ENCODE results near the gene DUOX1. TPM values are rescaled to one million over a fixed set of nuclear protein-coding genes. Genes with fewer than 3 reads are reported as not detected.
"Not testable (repeated sequence)": the region's sequence is repeated elsewhere in the genome, so short reads cannot be mapped to it uniquely, and the experiment has no call there.

The DUOX1 gene
- 0.03 and 0.17 TPM in 2 replicates for total RNA-seq (2014; rRNA removed; shearing (Covaris generic))

DNA sequence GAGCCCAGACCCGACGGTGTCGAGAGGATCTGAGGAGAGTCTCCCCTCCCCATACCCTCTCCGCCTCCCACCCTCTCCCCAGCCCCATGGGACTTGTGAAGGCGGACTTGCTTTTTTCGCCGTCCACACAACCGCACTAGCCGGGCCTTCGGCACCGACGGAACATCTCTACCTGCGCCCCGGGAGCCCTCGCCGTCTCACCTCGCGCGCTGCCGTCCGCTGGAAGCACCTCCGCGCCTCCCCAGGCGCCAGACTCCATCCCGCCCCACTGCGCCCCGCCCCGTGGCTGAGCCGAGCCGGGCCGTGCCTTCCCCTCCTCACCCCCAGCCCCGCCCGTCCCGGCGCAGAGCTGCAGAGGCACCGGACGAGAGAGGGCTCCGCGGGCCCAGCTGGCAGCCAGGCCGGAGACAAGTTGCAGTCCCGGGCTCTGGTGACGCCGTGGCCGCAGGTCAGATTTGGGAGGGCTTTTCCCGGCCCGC lies at the start of gene DUOX1, which contains the start of gene DUOXA1:
TSS of gene DUOX1 (plus strand) at position 344 of the 479 bp plus-strand sequence. CDS start 1,973 bp downstream, outside the sequence.
TSS of gene DUOXA1 (minus strand) at position 229 of the 479 bp plus-strand sequence. CDS start 6,865 bp downstream, outside the sequence.
- DNase-seq (ENCODE audit: low read depth) = no peak

DNA sequence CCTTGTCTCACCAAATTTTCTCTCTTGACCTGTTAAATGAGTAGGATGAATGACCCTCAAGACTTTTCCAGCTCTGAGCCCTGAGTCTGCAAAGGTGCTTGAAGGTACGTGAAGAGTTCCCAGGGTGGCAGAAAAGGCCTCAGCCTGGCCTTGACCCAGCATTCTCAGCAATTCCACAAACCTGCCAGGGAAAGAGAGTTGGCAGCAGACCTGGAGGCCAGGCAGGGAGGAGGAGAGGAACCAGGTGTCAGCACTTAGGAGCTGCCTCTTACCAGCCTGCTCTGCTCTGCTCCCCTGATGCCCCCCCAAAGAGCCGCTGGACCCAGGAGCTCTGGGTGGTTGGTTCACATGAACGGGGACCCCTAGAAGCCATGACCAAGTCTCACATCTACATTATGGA lies 49.2 kb upstream of the DUOX1 start:
- not testable (repeated sequence) for DNase-seq (ENCODE audit: low read depth)

DNA sequence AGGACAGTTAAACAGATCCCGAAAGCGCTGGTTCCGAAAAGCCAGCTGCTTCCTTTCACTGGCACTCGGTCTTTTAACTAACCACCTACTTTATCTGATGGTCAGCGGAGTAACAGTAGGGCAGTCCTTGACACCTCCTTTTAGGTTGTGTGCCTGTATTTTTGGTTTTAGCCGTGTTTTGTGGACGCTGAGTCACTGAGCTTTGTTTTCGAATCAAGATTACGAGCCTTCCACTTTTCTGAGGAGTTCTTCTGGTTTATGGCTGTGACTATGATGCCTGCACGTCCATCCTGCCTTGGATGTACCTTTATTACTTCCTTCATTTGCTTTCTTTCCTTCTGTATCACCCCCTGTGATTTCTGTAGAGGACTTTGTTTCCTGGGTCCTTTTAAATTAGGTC lies 47.4 kb upstream of the DUOX1 start:
- not testable (repeated sequence) for DNase-seq (ENCODE audit: low read depth)

DNA sequence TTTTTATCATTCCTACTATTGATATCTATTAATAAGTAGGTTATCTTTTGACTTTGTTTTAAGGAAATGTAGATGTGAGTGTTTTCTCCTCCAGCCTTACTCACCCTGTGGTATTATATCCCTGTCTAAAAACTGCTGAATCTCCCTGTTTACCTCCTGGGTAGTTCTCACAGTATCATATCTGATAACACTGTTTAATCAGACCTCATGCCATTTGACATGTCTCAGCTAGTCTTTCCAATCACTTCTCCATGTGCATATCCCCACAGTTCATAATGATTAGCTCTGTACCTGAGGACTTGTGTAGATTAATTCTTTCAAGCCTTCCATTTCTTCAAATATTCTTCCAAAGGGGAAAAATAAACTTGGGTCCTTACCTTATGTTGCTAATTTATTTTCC lies 46.6 kb upstream of the DUOX1 start:
- DNase-seq (ENCODE audit: low read depth) = no peak

DNA sequence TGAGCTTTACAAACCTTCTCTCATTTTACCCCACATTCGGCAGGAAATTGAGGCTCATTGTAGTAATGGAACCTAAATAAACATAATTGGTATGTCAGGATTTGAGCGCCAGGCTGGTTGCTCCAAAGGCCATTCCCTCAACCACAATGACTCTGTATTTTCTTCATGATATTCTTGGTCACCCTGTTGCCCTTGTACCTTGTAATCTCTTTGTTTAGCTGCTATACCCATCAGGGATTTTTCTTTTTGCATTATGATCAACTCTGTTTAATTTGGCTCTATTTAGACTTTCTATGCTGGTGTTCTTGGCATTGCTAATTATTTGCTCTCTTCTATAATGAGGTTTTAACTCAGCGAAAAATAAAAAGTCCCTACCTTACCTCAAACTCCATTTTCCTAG lies 45.6 kb upstream of the DUOX1 start:
- peak; percentile 44 for DNase-seq (ENCODE audit: low read depth)

DNA sequence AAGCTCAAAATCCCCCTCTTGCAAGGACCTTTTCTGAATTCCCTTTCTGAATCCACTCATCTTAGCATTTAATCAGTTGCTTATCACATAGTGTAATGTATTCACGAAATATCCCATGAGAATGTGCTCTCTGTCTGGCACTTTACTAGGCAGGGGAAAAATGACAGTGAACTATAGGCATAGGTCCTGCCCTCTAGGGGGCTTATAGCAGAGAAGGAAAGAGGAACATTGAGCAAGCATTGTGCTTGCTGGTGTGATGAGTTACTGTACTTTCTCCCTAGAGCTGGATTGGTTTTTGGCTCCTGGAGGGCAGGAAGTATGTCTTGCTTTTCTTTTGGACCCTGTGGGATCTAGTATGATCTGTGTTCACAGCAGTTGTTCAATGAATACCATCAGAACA lies 42.3 kb upstream of the DUOX1 start:
- no peak for DNase-seq (ENCODE audit: low read depth)

DNA sequence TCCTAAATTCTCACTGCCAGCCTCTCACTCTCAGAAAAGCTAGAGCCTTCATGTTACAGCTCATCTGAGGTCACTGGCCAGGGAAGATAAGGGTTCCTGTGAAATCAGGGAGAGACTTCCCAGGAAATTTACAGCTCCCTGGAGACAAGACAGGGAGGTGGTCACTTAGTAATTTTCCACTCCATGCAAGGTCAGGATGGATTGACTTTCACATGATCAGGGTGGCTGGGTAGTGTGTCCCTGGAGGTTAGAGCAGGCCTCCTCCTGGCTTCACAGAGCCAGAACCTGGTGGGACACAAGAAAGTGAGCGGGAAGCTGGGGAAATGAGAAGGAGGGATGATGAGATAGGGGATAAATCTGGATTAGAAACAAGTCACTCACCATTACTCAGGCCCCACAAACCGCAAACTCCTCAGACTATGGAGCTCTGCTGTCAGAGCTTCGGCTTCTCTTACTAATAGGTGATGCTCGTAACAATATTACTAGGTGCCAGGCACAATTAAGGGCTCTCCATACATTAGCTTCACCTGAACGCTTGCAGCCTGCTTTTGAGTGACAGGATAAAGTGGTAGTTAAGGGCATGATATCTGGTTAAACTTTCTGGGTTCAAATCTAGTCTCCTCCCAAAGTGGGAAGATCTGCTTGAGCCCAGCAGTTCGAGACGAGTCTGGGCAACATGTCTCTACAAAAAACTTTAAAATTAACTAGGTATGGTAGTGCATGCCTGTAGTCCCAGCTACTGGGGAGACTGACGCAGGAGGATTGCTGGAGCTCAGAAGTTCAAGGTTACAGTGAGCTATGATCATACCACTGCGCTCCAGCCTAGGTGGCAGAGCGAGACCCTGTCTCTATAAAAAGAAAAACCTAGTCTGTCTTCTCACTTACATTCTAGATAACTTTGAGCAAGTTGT lies 40.7 kb upstream of the DUOX1 start:
- peak; percentile 71 for DNase-seq (ENCODE audit: low read depth)

DNA sequence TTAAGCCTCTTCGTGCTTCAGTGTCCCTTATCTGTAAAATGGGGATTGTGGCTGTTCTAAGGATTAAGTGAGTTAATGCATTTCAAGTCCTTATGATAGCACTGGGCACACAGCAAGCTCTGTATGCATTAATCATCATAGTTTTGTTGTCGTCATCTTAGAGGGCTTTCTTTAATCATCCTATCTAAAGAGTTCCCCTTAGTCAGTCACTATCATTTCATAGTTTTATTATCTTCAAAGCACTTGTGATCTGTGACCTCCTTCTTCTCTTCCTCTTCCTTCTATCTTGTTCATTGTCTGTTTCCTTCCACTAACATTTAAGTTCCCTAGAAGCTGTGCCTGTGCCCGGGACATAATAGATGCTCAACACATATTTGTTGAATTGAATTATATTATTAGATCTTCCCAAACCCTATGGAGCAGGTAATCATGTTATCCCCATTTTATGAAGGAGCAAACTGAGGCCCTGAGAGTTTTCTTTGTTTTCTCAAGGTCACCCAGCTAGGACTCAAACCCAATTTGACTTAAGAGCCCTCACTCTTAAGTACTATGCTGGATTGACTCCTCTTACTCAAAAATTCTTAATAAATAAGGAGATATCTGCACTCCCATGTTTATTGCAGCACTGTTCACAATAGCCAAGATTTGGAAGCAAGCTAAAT lies 40.0 kb upstream of the DUOX1 start:
- no peak for DNase-seq (ENCODE audit: low read depth)

DNA sequence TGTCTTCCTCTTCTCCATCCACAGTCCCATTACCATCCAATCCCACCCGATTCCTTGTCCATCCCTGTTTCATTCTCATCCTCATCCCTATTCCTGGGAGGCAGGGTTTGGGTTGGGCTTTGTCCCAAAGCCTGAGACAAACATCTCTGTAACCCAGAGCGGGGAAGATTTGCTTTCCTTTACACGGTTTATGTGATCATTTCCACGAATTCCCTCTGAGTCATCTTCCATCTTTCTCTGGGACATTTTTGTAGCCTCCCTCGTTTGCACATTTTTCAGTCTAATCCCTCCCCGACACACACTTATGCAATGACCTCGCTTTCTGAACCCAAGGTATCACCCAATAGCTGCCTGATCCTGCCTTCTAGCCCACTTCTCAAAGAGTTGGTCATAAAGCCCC lies 38.6 kb upstream of the DUOX1 start:
- peak; percentile 20 for DNase-seq (ENCODE audit: low read depth)

DNA sequence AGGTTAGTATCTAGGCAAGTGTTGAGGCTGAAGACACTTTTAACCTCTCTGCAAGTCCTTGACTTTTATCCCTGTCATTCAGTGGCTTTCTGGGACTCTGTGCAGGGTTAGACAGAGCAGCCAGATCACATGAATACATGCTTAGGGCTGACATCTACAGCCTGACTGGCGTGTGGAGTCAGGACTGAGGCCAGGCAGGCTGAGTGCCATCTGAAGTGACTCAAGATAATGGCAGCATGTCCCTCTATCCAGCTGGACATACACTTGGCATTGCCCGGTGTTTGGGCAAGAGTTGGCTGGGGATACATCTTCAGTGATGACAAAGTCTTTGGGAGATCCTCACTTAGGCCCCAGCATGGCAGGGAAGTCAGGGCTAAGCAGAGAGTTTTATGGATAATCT lies 38.2 kb upstream of the DUOX1 start:
- no peak for DNase-seq (ENCODE audit: low read depth)

DNA sequence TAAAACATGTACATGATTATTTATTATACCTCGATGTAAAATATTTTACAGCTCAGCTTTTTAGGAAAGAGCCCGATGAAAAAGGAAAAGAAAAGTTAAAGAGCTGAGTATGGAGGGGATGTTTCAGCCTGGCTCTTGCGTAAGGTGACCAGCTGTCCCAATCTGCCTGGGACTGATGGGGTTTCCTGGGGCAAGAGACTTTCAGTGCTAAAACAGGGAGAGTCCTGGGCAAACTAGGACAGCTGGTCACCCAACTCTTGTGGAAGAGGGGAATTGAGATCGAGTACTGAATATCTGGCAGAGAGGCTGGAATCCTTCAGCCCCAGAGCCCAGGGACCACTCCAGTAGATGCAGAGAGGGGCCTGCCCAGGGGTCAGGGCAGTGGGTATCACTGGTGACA lies 36.8 kb upstream of the DUOX1 start:
- no peak for DNase-seq (ENCODE audit: low read depth)

DNA sequence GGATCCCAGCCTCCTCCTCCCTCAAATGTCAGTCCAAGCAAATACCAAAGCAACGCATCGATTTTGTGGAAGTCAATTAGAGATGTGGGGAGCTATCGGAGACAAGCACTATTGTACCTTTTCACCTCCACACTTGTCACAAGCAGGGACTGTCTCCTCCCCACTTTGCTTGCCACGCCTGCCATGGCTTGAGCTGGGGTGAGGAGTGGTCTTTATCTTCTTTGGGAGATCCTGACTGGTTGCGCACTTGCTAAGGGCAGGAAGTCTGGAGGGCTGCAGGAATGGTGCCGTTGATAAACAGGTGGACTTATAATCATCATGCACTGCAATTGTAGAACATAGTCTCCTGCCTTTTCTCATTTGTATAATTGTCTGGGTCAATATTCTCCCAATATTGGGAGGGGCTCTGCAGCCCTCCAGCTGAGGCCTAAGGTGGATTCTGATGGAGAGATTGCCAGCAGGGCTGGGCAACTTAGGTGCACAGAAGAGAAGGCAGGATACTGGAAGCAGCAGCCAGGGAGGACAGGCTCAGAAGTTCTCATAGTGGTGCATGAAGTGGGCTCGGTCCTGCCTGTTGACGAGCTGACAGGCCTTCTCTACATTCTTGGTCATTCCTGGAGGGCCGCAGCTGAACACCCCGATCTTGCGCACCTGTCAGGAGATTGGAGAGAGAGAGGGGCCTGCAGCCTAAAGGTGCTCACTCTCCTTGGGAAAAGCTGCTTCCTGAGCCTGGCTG lies 36.0 kb upstream of the DUOX1 start:
- DNase-seq (ENCODE audit: low read depth) = no peak

DNA sequence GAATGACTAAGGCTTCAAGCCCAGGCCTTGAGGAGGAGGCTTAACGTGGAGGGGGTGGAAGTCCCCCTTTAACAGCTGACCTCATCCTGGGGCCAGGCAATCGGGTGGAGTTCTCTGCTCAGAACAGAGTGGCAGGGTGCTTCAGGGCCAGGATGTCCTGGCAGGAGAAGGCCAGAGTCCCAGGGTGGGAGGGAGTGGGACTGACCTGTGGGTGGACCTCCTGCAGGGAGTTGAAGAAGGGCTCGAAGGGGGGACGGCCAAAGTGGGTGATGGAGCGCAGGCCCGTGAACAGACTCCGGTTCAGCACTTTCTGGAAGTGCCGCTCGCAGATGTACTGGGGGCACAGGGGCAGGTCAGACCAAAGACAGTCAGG lies 35.5 kb upstream of the DUOX1 start:
- no peak for DNase-seq (ENCODE audit: low read depth)

DNA sequence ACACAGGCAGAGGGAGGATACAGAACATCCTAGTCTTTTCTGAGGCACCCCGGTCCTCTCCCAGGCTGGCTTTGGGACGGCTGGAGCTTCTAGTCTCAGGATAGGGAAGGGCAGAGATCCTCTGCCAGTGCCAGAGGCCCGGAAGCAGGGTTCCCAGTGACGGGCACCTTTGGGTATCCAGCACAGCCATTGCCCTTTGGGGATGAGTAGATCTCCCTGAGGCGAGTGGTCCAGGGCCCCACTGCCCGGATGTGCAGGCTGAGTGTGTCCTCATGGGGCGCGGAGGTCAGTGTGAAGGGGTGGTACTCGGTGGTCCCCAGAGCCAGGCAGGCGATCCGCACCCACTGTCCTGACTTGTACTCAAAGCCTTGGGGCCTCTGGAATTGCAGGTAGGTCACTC lies 34.1 kb upstream of the DUOX1 start:
- DNase-seq (ENCODE audit: low read depth) = no peak

DNA sequence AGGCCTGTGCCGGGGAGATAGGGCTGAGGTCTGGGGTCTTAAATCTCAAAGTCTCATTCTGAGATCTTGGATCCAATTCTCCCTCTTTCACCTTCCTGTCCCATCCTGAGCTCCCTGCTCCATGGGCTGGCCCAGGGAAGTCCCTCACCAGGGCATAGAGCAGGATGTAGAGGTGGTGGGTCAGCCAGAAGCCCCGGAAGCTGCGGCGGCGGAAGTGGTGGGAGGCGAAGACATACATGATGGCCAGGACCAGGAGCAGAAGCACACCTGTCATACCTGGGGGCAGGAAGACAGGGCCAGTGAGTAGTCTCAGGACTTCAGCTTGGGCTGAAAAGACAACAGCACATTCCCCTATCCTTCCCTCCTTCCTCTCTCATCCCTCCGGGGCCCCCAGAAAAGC lies 32.3 kb upstream of the DUOX1 start:
- no peak for DNase-seq (ENCODE audit: low read depth)

DNA sequence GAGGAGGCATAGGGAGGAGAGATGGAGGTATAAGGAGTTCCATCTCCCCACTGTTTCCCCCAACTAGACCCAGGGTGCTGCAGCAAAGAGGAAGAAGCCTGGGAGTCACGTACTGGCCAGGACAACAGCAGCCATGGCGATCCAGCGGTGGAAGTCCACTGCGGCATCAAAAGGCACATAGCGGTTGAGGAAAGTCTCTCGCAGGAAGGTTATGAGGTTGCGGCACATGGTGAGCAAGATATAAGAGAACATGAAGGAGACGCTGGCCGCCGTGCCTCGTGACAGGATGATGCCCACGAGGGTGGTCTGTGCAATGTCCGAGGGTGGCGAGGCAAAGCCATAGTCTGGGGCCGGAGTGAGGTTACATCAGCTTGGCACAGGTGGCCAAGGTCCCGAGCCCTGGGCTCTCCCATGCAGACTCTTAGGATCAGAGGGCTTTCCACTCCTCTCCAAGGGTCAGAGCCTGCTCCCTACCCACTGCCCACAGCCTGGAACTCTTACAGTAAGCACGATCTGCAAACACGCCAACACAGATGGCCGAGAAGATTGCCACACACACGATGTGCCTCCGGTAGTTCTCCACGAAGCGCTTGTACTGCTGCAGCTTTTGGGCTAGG lies 30.1 kb upstream of the DUOX1 start:
- no peak for DNase-seq (ENCODE audit: low read depth)

DNA sequence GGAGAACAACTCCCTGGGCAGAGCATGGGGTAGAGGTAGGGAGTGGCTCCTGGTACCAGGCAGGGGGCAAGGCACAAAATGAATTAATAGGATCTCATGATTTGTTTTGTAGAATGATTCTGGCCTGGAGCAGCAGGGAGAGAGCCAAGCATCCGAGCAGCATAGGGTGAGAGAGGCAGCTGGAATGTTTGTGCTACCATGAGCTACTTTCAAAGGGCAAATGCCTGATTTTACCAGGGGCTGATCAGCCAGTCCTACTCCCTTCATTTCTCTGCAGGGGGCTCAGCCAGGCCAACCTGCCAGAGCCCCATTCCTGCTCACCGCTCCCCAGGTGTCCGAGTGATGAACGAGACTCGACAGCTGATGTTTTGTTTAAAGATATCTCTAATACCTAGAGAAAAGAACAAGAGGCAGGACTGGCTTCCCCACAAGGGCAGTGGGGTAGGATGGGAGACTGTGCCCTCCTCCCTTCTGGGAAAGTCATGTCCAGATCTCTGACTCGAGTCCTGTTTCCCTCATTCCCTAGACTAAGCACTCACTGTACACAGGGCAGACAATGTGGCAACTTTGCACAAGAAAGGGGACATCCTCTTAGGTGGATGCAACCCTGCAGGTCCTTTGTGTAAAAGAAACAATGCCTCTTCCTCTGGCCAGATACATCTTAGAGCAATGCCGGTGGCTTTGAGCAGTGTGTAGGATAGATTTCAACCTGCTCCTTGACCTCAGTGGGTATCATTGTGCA lies 28.7 kb upstream of the DUOX1 start:
- no peak for DNase-seq (ENCODE audit: low read depth)

DNA sequence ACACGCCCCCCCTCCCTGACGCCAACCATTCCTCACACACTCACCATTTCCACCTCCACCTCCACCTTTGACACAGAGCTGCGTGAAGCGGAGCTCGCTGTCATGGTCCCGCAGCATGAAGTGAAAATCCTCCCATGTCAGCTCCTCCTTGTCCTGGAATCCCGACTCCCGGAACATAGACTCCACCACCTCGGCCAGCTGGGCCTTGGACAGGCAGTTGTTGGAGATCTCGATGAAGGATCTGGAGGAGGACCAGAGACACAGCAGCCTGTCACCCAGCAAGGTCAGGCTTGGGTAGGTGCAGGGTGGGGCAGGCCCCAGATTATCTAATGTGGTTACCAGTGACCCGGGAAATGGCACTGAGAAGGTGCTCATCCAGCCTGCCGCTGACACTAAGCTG lies 28.0 kb upstream of the DUOX1 start:
- DNase-seq (ENCODE audit: low read depth) = no peak

DNA sequence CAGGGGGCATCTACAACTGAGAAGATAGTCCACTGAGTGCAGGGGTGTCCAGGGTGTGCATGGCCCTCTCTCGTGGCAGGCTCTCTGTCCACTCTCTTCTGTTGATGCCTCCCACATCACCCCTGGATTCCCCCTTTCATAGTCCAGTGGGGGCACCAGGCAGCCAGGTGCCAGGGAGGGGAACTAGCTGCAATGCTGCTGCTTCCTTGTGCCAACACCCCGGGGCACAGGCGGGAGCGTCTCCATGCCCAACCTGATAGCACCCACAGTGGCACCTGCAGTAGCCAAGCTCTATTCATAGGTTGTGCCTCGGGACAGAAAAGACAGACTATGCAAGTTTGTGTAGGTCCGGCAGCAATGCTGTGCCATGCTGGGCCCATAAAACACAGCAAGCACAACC lies 27.6 kb upstream of the DUOX1 start:
- no peak for DNase-seq (ENCODE audit: low read depth)

DNA sequence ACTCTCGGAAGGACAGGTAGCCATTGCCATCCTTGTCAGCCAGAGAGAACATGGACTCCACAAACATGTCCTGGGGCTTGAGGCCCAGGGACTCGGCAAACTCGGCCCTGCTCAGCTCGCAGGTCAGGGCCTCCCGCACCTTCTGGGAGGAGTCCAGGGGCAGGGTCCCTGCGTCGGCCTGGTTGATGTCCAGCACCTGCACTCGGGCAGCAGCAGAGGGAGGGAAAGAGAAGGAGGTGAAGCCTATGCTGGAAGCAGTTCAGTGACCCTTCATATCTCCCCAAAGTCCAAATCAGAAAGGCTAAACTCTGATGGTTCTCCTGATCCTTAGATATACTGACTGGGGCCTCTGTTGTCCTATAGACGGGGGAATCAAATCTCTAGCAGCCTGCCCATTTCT lies 25.6 kb upstream of the DUOX1 start:
- not testable (repeated sequence) for DNase-seq (ENCODE audit: low read depth)

DNA sequence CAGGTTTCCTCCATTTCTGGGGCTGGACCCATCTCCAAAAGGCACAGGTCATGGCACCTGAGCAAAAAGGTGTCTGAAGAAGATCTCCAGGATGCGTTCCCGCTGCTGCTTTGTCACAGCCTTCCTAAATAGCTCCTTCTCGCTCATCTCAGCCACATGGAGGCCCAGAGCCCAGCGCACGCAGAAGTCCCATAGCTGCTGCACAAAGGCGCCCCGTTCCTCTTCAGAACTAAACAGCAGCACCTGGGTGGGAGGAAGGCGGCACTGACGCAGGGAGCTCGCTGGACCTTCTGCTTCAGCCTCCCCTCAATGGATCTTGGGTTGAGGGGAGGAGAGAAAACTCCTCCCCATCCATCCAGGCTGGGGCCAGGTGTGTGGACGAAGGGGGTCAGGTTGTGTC lies 24.2 kb upstream of the DUOX1 start:
- no peak for DNase-seq (ENCODE audit: low read depth)
